ENCODE data around the gene XRN2.

DNA sequence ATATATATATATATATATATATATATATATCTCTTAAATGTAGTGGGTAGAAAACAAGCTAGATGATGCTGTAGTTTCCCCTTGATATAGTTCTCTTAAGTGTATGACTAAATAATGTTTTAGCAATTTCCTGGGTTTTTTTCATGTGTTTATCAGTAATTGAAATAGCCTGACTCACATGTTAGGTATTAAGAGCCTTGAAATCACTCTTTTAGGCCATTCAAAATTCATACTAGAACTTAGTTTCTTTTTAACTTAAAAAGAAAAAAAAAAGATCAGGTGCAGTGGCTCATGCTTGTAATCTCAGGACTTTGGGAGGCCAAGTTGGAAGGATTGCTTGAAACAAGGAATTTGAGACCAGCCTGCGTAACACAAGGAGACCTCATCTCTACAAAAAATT lies 50.1 kb downstream of the XRN2 start:
- TF ChIP-seq EP300 (IDR thresholded peaks at IDR 0.05): no peak
- TF ChIP-seq, protein P1, sequence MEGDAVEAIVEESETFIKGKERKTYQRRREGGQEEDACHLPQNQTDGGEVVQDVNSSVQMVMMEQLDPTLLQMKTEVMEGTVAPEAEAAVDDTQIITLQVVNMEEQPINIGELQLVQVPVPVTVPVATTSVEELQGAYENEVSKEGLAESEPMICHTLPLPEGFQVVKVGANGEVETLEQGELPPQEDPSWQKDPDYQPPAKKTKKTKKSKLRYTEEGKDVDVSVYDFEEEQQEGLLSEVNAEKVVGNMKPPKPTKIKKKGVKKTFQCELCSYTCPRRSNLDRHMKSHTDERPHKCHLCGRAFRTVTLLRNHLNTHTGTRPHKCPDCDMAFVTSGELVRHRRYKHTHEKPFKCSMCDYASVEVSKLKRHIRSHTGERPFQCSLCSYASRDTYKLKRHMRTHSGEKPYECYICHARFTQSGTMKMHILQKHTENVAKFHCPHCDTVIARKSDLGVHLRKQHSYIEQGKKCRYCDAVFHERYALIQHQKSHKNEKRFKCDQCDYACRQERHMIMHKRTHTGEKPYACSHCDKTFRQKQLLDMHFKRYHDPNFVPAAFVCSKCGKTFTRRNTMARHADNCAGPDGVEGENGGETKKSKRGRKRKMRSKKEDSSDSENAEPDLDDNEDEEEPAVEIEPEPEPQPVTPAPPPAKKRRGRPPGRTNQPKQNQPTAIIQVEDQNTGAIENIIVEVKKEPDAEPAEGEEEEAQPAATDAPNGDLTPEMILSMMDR (IDR thresholded peaks at IDR 0.05): no peak

Data from ovary (tissue), 3 donors.